Measurements from ENCODE around the gene ZNF780B.
"Not testable (repeated sequence)": the region's sequence is repeated elsewhere in the genome, so short reads cannot be mapped to it uniquely, and the experiment has no call there.

ZNF780B gene

GRCh38 chr19:40055832-40056504, at the start of gene ZNF780B:
Gene ZNF780B (minus strand): TSS chr19:40056231. CDS start chr19:40050332, 5,899 bp downstream.
- peak; percentile 82 for DNase-seq (ENCODE audit: low spot score)

DNA sequence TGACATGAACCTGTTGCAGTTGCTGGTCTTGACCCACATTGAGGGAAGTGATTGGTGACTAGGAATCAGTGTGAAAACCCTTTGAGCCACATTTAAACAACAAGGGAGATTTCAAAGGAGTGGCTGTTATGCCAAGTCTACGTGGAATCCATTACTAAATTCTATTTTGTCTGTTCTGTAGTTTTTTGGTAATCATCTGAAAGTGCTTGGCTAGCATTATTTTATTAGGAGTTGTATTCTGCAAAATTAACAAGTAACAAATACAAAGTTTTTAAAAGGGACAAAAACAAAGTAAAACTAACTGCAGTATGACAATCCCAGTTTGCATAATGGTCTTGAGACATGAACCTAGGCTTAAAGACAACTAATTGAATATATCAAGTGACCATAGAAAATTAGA, 48.7 kb upstream of the ZNF780B start:
- DNase-seq (ENCODE audit: low spot score): no peak

DNA sequence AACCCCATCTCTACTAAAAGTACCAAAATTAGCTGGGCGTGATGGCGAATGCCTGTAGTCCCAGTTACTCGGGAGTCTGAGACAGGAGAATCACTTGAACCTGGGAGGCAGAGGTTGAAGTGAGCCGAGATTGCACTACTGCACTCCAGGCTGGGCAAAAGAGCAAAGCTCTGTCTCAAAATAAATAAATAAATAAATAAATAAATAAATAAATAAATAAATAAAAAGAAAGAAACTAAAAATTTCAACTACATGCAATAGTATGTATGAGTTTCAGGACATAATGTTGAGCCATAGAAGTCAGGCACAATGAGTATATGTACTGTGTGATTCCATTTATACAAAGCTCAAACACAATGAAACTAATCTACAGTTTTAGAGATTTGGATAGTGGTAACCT, 47.6 kb upstream of the ZNF780B start:
- DNase-seq (ENCODE audit: low spot score): no peak

DNA sequence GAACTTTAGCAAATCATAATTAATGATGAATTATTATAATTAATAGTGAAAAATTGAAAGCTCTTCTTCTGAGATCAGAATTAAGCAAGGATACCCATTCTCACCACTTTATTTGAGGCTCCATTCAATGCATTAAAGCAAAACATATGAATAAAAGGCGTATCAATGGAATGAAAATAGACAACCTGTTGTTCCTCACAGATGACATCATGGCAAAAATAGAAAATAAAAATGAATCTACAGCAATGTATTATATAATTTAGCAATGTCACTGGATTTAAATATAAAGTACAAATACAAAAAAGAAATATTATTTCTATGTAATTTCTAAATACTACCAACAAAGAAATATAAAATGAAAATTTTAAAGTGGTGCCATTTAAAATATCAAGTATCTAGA, 45.8 kb upstream of the ZNF780B start:
- DNase-seq (ENCODE audit: low spot score): no peak

GRCh38 chr19:40093416-40093815, 37.4 kb upstream of the ZNF780B start:
- no peak for DNase-seq (ENCODE audit: low spot score)

GRCh38 chr19:40091205-40092129, 35.4 kb upstream of the ZNF780B start:
- DNase-seq (ENCODE audit: low spot score): no peak

DNA sequence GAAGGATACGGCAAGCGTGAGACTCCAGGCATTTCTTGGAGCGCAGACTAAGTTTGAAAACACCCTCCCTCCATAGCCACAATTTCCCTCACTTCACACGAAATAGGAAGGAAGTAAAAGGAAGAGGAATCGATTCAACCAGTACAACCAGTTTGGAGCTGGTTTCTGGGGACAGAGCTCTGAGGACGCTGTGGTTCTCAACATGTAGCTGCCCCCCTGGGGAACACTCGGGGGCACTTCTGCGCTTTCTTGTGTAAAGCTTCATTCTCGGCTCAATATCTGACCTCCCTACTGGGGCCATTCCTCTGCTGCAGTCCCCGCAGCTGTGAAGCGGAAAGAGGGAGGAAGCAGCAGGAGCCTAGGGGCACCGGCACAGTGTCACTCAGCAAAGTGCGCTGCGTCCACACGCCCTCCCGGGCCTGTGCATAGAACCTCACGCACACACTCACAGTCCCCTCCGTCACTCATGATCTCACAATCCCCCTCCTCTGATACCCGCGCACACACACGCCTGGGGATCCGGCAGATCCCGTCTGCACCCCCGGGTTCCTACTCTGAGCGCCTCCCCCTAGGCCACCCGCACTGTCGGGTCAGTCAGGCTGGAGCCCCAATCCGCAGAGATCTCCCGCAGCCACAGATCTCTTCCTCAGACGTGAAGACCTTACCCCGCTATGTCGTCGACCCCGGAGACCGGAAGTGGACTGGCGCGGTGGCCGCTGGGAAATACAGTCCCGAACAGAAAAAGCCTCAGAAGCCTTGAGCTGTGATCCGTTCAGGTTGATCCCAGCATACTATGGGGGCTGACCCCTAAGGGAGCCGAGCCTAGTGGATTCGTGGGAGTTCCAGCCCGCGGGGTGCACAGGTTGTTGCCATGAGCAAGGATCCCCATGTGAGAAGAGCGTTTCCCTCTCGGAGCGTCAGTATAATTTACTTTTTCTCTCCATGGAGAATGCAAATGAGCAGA, 34.5 kb upstream of the ZNF780B start, which contains the start of gene ZNF780A:
ZNF780A (minus strand) TSS at position 703 of the 964 bp plus-strand sequence. CDS start 6,190 bp downstream, outside the sequence.
- peak; percentile 81 for DNase-seq (ENCODE audit: low spot score)

DNA sequence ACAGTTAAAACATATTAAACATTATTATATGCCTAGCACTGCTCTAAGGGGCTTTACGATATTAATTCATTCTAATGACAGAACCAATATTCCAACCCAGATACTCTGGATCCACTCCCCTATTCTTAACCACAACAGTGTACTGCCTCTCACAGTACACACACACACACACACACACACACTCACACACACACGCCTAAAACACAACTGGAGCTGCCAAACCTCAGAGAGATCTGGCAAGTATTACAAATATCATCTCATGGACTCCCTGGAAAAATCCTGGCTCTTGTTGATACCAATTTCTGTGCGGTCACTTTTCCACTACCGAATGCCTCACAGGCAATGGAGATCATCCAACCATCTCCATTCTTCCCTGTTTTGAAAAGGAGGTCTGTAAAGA, 33.4 kb upstream of the ZNF780B start:
- no peak for DNase-seq (ENCODE audit: low spot score)

DNA sequence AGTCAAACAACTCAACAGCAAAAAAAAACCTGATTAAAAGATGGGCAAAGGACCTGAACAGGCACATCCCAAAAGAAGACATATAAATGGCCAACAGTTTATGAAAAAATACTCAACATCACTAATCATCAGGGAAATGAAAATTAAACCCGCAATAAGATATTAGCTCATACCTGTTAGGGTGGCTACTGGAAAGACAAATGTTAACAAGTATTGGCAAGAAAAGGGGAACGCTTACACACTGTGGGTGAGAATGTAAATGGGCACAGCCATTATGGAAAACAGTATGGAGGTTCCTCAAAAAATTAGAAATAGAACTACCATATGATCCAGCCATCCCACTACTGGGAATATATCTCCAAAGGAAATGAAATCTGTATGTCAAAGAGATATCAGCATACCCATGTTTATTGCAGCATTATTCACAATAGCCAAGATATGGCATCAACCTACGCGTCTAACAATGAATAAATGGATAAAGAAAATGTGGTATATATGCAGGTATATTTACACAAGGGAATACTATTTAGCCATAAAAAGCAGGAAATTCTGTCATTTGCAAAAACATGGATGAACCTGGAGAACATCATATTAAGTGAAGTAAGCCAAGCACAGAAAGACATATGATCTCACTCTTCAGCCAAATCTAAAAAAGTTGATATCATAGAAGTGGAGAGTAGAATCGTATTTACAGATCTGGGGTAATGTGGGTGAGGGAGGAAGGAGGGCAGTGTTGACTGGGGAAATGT, 32.4 kb upstream of the ZNF780B start:
- DNase-seq (ENCODE audit: low spot score): no peak

- DNase-seq (ENCODE audit: low spot score): no peak
These were observed 28.9 kb upstream of the ZNF780B start for GRCh38 chr19:40084948-40085347.

DNA sequence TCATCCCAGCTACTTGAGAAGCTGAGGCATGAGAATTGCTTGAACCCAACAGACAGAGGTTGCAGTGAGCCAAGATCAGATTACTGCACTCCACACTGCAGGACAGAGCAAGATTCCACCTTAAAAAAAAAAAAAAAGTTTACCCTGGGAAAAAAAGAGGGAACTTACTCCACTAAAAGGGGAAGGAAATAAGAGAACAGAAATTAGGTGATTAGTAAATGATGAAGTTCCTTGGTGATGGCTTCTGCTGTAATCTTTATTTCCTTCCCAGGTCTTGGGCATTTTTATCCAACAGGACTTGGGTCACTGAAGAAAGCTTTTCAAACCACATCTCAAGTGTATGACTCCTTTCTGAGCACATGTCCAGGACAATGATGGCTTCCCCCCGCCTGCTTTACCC, 25.4 kb upstream of the ZNF780B start:
- DNase-seq (ENCODE audit: low spot score): no peak

GRCh38 chr19:40080289-40080688, 24.3 kb upstream of the ZNF780B start:
- no peak for DNase-seq (ENCODE audit: low spot score)

- no peak for DNase-seq (ENCODE audit: low spot score)
These were observed 22.3 kb upstream of the ZNF780B start for GRCh38 chr19:40078377-40078776.

DNA sequence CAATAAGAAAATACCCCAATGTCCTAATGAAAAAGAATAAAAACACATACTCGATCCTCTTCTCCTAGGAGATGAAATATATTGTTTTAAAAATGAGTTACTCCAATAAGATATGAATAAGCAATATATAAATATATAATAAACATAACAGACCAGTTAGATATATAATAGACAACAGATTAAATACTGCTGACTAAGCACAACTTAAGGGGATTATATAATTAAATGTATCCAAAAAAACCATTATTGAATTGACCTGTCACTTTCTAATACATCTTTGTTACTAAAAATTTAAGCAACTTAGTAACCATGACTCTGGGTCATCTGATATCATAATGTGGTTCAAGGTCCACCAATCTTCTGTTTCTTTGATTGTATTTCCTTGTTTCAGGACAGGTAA, 14.0 kb upstream of the ZNF780B start:
- no peak for DNase-seq (ENCODE audit: low spot score)

DNA sequence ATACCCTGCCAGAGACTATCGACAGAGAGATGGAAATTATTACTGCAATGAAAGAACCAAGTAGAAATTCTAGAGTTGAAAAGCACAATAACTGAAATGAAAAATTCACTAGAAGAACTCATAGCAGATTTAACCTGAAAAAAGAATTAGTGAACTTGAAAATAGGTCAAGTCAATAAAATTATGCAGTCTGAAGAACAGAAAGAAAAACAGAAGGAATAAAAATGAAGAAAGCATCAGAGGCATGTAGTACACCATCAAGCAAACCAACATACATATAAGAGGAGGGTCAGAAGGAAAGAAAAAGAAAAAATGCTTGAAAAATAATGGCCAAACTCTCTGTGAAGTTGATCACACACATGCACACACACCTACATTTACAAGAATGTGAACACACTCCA, 3.6 kb upstream of the ZNF780B start:
- no peak for DNase-seq (ENCODE audit: low spot score)

- DNase-seq (ENCODE audit: low spot score): no peak
These were observed 1.1 kb upstream of the ZNF780B start for GRCh38 chr19:40057166-40057565.

DNA sequence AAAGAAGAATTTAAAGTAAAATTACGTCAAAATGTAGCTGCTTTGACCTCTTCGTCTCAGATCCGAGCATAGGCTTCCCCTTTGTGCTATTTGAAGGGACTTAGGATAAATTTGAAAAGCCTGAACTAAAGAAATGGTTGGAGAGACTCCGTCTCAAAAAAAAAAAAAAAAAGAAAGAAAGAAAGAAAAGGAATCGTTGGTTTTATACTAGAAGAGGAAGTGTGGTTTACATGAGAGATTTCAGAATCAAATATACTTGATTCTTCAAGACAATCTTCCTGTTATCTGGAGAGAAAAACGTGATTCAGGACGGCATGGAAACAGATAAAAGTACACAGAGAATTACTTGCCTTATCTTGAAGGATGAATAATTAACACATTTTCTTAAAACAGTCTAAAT, 474 bp upstream of the ZNF780B start:
- no peak for DNase-seq (ENCODE audit: low spot score)

GRCh38 chr19:40055049-40055448, 982 bp downstream of the ZNF780B start:
- no peak for DNase-seq (ENCODE audit: low spot score)

DNA sequence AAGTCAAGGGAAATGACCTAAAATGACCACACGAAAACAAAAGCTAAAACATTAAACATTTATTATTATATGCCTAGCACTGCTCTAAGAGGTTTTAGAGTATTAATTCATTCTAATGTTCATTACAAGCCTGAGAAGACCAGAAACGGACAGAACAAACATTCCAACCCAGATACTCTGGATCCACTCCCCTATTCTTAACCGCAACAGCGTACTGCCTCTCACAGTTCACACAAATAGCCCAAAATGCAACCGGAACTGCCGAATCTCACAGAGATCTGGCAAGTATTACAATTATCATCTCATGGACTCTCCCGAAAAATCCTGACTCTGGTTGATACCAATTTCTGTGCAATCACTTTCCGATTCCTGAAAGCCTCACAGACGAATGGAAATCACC, 1.4 kb downstream of the ZNF780B start:
- DNase-seq (ENCODE audit: low spot score): no peak

DNA sequence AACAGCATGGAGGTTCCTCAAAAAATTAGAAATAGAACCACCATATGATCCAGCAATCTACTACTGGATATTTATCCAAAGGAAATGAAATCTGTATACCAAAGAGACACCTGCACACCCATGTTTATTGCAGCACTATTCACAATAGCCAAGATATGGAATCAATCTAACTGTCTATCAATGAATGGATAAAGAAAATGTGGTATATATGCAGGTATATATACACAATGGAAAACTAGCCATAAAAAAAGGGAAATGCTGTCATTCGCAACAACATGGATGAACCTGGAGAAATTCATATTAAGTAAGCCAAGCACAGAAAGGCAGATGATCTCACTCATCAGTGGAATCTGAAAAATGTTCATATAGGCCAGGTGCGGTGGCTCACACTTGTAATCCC, 2.5 kb downstream of the ZNF780B start:
- no peak for DNase-seq (ENCODE audit: low spot score)

DNA sequence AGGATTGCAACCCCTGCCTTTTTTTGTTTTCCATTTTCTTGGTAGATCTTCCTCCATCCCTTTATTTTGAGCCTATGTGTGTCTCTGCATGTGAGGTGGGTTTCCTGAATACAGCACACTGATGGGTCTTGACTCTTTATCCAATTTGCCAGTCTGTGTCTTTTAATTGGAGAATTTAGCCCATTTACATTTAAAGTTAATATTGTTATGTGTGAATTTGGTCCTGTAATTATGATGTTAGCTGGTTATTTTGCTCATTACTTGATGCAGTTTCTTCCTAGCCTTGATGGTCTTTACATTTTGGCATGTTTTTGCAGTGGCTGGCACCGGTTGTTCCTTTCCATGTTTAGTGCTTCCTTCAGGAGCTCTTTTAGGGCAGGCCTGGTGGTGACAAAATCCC, 14.3 kb downstream of the ZNF780B start:
- not testable (repeated sequence) for DNase-seq (ENCODE audit: low spot score)

All from Ammon's horn (tissue), 1 donor.